GM21360 (cell line): ENCODE data around the gene MAPK10.
A peak's percentile ranks its signal among the peaks of the same experiment; 100 is the strongest.
"Not testable (repeated sequence)": the region's sequence is repeated elsewhere in the genome, so short reads cannot be mapped to it uniquely, and the experiment has no call there.

ENCODE experiments used
- ATAC-seq: cut with Tn5 transposase; IDR thresholded peaks from one replicate; pipeline ENCODE4 v1.9.1; 2021; ENCODE audit warnings: mild to moderate bottlenecking, moderate library complexity; ENCODE audit not compliant: unreplicated experiment

Gene MAPK10

DNA sequence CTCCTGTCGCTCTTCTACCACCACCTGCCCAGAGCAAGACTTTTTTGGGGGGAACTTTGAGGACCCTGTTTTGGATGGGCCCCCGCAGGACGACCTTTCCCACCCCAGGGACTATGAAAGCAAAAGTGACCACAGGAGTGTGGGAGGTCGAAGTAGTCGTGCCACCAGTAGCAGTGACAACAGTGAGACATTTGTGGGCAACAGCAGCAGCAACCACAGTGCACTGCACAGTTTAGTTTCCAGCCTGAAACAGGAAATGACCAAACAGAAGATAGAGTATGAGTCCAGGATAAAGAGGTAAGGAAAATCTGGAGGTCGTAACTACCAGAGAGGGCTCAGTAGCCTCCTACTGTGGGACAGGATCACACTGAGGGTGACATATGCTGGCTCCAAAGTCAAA, 364.5 kb downstream of the MAPK10 start:
- ATAC-seq, result no peak

DNA sequence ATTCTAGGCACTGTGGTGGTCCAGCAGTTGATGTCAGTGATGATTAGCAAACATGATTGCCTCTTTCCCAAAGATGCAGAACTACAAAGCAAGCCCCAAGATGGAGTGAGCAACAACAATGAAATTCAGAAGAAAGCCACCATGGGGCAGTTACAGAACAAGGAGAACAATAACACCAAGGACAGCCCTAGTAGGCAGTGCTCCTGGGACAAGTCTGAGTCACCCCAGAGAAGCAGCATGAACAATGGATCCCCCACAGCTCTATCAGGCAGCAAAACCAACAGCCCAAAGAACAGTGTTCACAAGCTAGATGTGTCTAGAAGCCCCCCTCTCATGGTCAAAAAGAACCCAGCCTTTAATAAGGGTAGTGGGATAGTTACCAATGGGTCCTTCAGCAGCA, 365.3 kb downstream of the MAPK10 start:
- ATAC-seq, result no peak

DNA sequence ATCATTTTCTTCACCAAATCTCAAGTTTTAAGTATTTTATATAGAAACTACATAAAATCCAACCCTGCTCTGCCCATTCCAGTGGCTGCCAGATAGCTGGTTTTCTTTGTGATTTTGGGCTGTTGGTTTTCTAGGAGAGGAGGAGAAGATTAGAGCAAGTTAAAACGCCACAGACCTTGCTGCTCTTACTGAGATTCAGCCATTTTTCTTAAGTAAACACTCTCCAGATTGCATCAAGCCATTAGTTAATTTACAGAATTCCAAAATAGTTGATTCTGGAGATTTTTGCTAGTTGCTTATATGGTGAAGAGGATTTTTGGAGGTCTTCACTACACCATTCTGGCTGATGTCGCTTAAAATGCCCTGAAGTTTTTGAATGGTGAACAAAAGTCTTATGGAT, 366.2 kb downstream of the MAPK10 start:
- no peak for ATAC-seq

DNA sequence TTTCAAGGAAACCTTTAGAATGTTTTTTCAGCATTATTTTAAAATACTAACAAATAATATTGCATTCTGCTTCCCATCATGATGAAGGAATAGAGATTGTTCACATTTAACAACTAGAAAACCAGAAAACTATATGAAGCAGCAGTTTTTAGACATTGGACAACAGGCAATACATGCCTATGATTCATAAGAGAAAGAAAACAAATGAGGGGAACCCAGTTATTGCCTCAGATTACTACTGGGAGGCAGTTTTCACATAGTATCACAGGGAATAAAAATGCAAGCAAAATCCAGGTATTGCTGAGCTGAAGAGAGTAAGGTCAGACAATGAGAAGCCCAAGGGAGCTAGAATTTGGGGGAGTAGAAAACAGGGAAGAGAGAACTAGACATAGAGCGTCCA, 373.6 kb downstream of the MAPK10 start:
- no peak for ATAC-seq

DNA sequence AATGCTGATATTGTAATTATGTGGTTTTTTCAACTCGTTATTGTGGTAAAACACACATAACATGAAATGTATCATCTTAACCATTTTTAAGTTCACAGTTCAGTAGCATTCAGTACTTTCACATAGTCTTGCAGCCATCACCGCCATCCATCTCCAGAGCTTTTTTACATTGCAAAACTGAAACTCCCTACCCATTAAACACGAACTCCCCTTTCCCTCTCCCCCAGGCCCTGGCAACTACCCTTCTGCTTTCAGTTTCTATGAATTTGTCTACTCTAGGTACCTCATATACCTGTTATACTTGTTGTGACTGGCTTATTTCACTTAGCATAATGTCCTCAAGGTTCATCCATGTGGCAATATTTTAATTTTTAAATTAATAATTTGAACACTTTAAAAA, 380.6 kb downstream of the MAPK10 start:
- ATAC-seq, result peak; percentile 89

DNA sequence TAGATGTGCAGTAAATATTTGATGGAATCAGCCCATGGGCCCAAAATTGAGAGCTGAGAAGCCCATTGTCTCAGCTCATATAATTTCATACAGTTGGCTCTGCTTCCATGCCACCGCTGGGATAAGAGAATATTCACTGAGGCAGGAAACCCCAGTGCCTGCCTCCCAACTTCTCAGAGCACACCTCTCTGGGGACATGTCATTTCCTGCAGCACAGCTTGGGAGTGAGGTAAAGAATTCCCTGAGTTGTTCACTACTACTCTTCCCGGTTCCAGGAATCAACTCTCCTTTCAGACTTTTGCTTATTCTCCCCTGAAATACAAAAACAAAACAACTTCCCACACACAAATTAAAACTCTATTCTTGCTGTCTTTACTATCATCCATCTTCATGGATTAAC, 389.3 kb downstream of the MAPK10 start:
- no peak for ATAC-seq

DNA sequence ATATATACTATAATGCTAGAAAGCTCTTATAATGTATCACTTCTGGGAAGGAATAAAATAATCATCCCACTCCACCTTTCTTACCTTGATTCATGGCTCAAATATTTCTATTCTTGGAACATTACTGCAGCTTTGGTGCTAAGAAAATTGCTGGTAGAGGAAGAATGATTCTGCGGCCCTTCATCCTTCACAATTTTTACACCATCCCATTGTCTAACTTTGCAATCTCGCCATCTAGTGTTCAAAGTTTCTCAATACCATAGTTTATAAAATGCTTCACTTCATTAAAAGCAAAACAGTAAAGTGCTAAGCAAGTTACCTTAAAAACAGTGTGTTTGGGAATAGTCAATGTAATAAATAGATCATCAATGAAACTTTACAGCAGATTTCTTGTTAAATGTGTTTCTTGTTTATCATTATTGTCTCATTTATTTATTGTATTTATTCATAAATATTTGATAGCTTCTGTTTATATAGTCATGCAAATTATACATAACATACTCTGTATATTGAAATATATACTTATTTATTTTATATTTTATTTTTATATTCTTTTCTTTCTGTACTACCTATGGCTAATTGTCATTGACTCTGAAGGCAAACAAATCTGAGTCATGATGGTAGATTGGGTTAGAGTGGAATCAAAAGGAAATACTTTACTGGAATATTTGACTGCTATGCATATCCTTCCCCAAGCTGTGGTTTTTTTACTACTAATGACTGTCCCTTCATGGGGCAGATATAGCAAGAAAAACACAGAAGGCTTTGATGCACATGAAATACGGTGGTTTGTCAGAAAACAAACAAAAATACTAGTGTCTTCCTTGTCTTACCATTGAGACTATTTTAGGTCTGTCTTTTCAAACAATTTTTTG, 390.7 kb downstream of the MAPK10 start:
- peak; percentile 68 for ATAC-seq

DNA sequence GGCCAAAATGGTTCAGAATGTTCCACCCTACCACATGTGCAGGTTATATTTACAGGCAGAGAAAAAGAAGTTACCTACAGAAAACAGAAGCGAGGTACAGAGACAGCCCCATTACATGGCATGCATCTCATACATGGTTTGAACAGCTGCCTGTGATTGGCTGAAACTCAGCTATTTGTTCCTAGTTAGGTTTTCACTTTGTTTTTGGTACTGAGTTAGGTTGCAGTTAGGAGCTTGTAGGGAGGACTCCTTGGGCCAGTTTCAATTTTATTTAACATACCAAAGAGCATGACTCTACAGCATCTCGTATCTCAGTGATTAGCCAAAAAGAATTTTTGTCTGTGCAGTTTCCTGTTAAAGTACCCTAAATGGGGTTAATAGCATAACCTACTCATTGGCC, 392.0 kb downstream of the MAPK10 start:
- no peak for ATAC-seq

DNA sequence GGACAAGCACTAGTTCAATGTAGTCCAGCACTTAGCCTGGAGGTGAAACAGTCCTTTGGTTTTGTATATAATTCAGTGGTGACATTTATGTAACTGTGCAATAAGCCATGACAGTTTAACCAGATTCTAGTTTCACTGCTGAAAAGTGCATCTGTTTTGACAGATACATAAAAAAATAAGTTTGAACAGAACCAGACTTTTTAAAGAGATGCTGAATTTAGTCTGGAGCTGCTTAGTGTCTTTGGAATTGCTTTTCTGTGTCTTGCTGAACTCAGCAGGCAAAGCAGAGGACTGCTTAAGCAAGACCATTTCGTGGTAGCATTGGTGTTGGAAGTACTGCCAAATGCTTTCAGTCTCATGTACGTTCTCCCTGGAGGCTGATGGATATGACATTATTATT, 393.5 kb downstream of the MAPK10 start:
- no peak for ATAC-seq

DNA sequence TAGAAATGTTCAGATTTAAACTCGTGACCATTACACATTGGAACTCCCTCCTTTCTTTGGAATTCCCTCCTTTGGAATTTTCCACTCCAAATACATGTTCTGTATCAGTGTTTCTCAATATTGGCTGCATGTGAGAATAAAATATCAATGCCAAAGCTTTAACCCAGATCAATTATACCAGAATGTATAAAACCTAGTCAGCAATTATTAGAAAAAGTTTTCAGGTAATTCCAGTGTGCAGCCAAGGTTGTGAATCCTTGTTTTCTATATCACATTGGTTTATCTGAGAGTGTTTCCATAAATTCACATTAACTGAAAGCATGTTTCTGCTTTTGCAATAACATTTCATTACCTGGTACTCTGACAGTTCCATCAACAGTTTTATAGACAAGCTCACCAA, 394.3 kb downstream of the MAPK10 start:
- no peak for ATAC-seq

DNA sequence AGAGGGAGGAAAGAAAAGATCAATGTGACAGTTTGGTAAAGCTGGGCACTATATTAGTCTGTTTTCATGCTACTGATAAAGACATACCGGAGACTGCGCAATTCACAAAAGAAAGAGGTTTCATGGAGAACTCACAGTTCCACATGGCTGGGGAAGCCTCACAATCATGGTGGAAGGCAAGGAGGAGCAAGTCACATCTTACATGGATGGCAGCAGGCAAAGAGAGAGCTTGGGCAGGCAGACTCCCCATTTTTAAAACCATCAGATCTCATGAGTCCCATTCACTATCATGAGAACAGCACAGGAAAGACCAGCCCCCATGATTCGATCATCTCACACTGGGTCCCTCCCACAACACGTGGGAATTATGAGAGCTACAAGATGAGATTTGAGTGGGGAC, 394.8 kb downstream of the MAPK10 start:
- not testable (repeated sequence) for ATAC-seq

DNA sequence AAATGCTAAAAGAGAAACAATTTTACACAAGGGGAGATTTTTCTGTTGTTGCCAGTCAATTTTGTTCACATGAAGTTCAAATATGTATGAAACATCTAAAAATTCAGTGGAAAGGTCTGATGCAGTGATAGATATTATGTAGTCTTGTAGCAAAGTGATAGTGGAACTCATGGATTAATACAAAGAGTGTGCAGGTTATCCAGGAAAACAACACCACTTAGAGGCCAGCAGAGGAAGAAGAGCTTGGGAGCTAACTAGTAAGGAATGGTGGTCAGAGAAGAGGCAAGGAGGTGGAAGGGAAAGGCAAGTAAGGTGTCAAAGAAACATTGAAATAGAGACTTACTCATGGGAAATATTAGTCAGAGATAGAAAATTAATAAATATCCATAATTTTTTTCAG, 395.6 kb downstream of the MAPK10 start:
- ATAC-seq, result no peak

DNA sequence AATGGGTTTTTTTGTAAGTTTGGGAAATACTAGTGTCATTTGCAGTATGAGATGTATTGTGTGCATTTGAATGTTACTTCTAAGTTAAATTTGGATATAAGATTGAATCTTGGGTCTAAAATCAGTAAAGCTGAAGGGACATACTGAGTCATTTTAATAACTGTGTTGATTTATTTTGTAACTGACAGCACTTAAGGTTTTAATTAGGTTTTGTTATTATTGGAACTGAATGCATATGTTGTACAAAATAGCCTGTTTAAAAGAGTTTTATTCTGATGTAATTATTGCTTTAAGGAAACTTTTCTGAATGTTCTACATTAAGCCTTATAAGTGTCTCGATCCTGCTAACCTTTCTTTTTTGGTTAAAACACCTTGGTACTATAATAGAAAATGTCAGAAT, 396.6 kb downstream of the MAPK10 start:
- ATAC-seq, result no peak

DNA sequence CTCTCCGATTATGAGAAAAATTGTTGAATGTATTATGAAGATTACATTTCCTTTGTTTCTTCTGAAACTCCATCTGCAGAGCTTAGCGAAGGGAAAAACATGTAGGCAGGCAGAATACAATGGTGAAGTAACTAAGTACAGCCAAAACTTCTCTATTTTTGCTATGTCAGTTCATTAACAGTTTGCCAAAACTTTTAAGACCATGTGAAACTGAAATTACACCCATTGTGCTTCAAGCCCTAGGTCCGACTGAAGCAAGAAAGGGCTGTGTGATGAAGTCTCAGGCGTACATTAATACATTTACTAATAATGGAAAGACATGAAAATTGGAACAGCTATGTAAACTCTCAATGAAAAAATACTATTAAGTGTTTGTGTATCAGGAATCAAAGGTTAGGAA, 398.0 kb downstream of the MAPK10 start:
- no peak for ATAC-seq

DNA sequence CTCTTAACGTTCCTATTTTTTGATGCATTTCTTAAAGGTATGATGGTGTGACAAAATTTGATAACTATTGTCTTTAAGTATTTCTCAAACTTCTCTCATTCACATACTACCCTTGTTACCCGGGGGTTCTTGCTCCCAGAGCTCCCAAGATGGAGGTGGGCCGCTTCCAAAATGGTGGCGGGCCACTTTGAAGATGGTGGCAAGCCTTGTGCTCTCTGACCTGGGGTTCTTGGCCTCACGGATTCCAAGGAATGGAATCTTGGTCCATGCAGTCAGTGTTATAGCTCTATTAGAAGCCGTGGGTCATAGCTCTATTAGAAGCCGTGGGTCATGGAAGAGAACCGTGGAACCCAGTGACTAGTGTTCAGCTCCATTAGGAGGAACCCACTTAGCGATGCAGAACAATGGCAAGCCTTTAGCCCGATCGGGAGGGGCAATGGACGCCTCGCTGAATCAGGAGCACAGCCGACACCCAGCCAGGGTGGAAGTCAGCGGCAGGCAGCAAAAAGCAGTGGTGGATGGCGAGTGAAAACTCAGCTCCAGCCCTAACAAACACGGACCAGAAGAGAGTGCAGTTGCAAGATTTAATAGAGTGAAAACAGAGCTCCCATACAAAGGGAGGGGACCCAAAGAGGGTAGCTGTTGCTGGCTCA, 403.4 kb downstream of the MAPK10 start:
- no peak for ATAC-seq

DNA sequence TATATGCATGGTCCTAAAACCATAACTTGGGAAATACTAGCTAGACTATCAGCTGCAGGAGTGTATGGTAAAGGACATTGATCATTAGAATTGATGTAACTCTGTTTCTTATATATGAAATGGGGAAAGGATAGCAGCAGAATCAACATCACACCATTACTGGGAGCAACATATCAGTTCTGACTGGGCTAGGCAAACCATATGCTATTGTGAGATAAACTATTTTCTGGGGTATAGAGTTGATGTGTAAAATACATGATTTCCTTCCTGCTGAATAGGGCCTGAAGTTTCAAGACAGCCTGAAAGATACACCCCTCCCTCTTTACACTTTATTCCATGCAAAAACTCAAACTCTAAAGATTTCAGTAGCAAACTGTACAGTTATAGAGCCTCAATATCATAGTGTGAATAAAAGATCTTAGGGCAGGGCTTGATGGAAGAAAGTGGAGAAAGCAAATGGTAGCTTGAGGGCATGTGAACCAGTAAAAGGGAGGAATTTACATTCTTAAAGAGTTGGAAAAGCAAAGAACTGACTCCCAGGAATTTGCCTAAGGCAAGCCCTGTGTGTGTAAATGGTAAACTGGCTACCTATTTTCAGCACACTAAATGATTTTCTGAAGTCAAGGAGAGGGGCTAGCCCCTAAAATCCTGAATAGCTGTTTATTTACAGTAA, 404.1 kb downstream of the MAPK10 start:
- ATAC-seq, result no peak

DNA sequence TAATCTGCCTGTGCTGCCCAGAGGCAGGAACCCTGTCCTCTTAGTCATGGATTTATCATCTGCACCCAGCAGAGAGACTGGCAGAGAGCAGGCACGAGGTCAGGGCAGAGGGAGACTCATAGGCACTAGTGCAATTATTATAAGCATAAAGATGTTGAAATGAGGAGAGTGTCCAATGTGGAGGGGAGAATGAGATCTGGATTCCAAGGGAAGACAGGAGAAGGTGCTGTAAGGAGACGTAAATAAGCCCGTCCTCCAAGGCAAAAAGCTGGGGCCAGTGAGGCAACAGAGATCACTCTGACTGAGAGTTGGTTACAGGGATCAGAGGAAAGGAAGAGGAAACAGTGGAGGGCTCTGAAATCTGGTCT, 406.2 kb downstream of the MAPK10 start:
- ATAC-seq, result no peak

DNA sequence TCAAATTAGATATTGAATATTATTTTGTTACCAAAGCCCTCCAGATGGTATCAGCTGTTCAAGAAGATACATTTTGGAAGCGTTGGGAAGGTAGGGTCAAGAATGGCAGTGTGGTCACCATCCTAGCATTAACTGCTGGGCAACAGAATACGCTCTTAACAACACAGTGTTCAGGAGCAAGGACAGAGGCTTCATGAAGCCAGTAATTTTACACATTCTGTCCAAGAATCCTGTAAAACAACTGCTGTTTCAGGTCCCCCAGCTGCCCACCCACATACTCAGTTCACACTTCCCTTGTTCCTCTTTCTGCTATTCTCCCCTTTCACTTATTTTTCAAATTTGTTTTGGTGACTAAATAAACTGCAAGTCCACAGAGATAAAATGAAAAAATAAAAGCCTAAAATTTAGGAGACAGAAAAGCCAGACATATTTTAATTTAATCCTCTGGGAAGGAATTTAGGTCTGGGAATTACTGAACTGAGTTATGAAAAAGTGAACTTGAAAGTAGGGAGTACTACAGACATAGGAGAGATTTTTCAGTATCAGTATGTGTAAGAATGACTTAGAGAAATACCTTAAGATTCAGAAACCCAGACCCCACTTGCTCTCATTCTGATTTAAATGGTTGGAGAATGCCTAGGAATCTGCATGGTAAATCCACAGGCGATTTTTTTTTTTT, 406.7 kb downstream of the MAPK10 start:
- ATAC-seq, result no peak

DNA sequence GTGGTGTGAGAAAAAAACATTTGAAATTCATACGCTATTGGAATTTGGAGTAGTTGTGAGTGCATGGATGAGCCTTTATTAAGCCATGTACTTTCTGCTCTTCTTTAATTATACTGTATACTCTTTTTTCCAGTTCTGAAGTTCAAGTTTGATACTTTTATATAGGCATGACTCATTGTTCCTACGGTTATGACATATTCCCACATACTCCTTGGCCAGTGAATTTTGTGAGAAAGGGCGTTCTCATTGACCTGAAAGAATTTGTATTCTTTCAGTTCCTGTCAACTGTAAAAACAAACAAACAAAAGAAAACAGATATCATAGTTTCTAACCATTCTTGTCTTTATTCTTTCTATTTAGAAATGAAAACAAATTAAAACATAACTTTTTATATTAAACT, 407.3 kb downstream of the MAPK10 start:
- no peak for ATAC-seq

DNA sequence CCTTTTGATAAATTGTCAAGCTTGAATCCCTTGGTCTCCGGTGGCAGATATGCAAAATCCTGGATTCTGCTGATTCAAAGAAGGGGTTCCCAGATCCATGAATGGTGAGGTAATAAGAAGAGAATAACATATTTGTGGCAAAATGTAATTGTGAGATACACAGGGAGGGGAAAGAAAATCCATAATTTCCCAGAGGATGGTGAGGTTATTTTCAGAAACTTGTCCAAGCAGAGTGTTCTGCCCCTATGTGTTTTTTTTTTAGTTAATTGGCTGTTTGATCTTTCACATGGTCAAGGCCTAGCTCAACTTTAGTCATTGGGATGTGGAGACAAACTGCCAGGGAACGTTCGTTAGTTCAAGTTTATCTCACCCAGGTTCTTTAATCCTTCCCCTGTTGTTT, 408.8 kb downstream of the MAPK10 start:
- ATAC-seq, result no peak

DNA sequence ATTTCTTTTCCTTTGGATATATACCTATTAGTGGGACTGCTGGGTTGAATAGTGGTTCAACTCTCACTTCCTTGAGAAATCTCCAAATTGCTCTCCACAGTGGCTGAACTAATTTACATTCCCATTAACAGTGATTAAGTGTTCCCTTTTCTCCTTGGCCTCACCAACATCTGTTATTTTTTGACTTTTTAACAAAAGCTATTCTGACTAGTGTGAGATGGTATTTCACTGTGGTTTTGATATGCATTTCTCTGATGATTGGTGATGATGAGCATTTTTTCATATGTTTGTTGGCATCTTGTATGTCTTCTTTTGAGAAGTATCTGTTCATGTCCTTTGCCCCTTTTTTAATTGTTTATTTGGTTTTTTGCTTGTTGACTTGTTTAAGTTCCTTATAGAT, 413.0 kb downstream of the MAPK10 start:
- no peak for ATAC-seq

DNA sequence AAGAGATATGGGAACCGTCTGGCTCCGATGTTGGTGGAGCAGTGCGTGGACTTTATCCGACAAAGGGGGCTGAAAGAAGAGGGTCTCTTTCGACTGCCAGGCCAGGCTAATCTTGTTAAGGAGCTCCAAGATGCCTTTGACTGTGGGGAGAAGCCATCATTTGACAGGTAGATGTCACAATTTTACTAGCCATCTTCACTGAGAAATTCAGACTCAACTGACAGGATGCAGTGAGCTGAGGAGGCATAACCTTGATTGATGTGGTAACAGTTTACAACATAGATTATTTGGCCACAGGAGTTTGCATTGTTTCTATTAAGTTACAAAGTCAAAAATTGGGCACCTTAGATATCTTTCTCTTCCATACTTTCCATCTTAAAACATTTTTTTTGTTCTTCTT, 417.7 kb downstream of the MAPK10 start:
- no peak for ATAC-seq
